Keratinocyte (primary cell): Measurements from ENCODE around the gene MRGPRD. TPM values are rescaled to one million over a fixed set of nuclear protein-coding genes. Genes with fewer than 3 reads are reported as not detected.
"Not testable (repeated sequence)": the region's sequence is repeated elsewhere in the genome, so short reads cannot be mapped to it uniquely, and the experiment has no call there.

ENCODE experiments used
- DNase-seq: peaks from one replicate; pipeline ENCODE4 v3.0.0-alpha.2; 2011; ENCODE audit warnings: low read depth, missing footprints, low spot score
- FAIRE-seq: peaks from 2 replicates; lab custom pipeline; 2011; peaks lifted over from hg19 to GRCh38; lab: Jason Lieb, UNC
- H2AFZ ChIP-seq: 2 replicates; pipeline ENCODE4 v1.6.0; 2012; ENCODE audit warnings: low read length, control low read depth, inconsistent platforms; ENCODE audit not compliant: control insufficient read depth
- H3K27ac ChIP-seq: 2 replicates; pipeline ENCODE4 v1.5.1; 2011; ENCODE audit warnings: low read length; ENCODE audit not compliant: control insufficient read depth, insufficient read depth
- H3K27me3 ChIP-seq: 3 replicates; pipeline ENCODE4 v1.6.0; 2011; ENCODE audit warnings: low read length; ENCODE audit not compliant: control insufficient read depth, insufficient read depth; ENCODE audit errors: extremely low read depth
- H3K36me3 ChIP-seq, 2 experiments: 2 replicates in 1 of 2; 3 replicates in 1 of 2; pipeline ENCODE4 v1.5.1; 2011; ENCODE audit warnings: low read length in 2 of 2, mild to moderate bottlenecking in 1 of 2; ENCODE audit not compliant: control insufficient read depth in 2 of 2, insufficient read depth in 2 of 2; ENCODE audit errors: extremely low read depth in 1 of 2
- H3K4me1 ChIP-seq: 3 replicates; pipeline ENCODE4 v1.5.1; 2011; ENCODE audit warnings: low read length; ENCODE audit not compliant: control insufficient read depth, insufficient read depth; ENCODE audit errors: extremely low read depth
- H3K4me2 ChIP-seq: 3 replicates; pipeline ENCODE4 v1.6.0; 2011; ENCODE audit warnings: low read depth, low read length; ENCODE audit not compliant: control insufficient read depth, insufficient read depth; ENCODE audit errors: extremely low read depth
- H3K4me3 ChIP-seq, 3 experiments: fragments of 200-600 bp in 1 of 3; sonication (generic) in 1 of 3; 2 replicates in 2 of 3; 3 replicates in 1 of 3; pipeline ENCODE4 v1.5.1; 2011 to 2016; ENCODE audit warnings: low read length in 3 of 3, mild to moderate bottlenecking in 3 of 3, control low read depth in 2 of 3, inconsistent platforms in 1 of 3, low read depth in 1 of 3, mixed read lengths in 1 of 3, mixed run types in 1 of 3, moderate library complexity in 1 of 3; ENCODE audit not compliant: control insufficient read depth in 2 of 3, insufficient read depth in 2 of 3; ENCODE audit errors: extremely low read depth in 1 of 3
- H3K79me2 ChIP-seq: 2 replicates; pipeline ENCODE4 v1.6.0; 2012; ENCODE audit warnings: low read length; ENCODE audit not compliant: control insufficient read depth, insufficient read depth
- H3K9ac ChIP-seq: 3 replicates; pipeline ENCODE4 v1.6.0; 2011; ENCODE audit warnings: low read length; ENCODE audit not compliant: control insufficient read depth, insufficient read depth; ENCODE audit errors: extremely low read depth
- H3K9me1 ChIP-seq: 3 replicates; pipeline ENCODE4 v1.6.0; 2011; ENCODE audit warnings: low read length; ENCODE audit not compliant: control insufficient read depth, insufficient read depth; ENCODE audit errors: extremely low read depth
- H3K9me3 ChIP-seq: 2 replicates; pipeline ENCODE4 v1.5.1; 2012; ENCODE audit warnings: low read depth, low read length; ENCODE audit not compliant: control insufficient read depth
- H4K20me1 ChIP-seq: 3 replicates; pipeline ENCODE4 v1.6.0; 2011; ENCODE audit warnings: low read length; ENCODE audit not compliant: control insufficient read depth, insufficient read depth; ENCODE audit errors: extremely low read depth
- EZH2 ChIP-seq: IDR thresholded peaks from one replicate; pipeline ENCODE4 v1.6.1; 2012; ENCODE audit warnings: inconsistent platforms, mild to moderate bottlenecking, low read length, moderate library complexity
- dilution Hi-C: fragments of 300-500 bp; cut with MboI; formaldehyde crosslinking; loops from one replicate; pipeline ENCODE4 v1.7.0; 2020; ENCODE audit warnings: low sequenced_read_pairs; ENCODE audit not compliant: extremely low pct_ligation_motif_present
- polyA plus RNA-seq, 5 experiments: library from polyadenylated mRNA; depleted of rRNA in 3 of 5; stranded (reverse) in 3 of 5; stranded (forward) in 1 of 5; unstranded in 1 of 5; fragments of >200 nt; gene quantifications; 1 replicate in 1 of 5; 2 replicates in 3 of 5; 3 replicates in 1 of 5; pipeline versions ENCODE4 v1.2.1 to v1.2.3, GENCODE V29; 2011 to 2012; ENCODE audit warnings: missing spikeins in 2 of 5, low read depth in 1 of 5, low replicate concordance in 1 of 5
- TF ChIP-seq, protein P1 (sequence below), 3 experiments: IDR thresholded peaks in 1 of 3; conservative IDR thresholded peaks in 1 of 3; optimal IDR thresholded peaks in 1 of 3; 2 replicates in 2 of 3; 3 replicates in 1 of 3; pipeline versions ENCODE3 to v1.5.1; 2011; ENCODE audit warnings: low read length in 3 of 3, mild to moderate bottlenecking in 3 of 3, moderate library complexity in 2 of 3, control low read depth in 1 of 3, inconsistent platforms in 1 of 3; ENCODE audit not compliant: insufficient read depth in 2 of 3; ENCODE audit errors: extremely low read depth in 1 of 3

MRGPRD gene
- polyA plus RNA-seq, 1 donor (not counting 4 experiments of a cell fraction or from before 2014, with no cell fraction given) = not detected

DNA sequence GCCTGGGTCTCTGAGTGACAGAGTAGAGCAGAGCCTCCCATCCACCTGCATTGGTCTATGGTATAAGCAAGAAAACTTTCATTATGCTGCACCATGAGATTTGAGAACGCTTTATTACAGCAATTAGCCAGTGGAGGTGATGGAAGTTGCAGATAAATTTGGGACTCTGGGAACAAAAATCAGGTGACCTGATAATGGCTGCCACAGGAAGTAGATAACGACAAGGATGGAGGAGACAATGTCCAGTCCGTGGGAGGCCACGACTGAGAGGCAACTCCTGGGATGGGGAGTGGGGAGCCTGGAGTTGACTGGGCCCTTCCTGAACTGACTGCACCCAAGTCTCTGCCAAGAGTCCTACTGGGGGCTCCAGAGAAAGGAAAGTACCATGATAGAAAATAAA, 4.7 kb downstream of the MRGPRD start:
- Histone ChIP-seq H3K36me3 (no peaks in the 10 kb centered on the region), H3K9ac (no peak overlapping the region), H3K4me1 (no peaks in the 10 kb centered on the region), H3K27ac (no peak overlapping the region), H3K4me3 (no peak overlapping the region), H3K79me2 (no peaks in the 10 kb centered on the region), H3K9me1 (no peaks in the 10 kb centered on the region), H3K27me3 (peaks cover 12% of the 10 kb centered on the region), H4K20me1 (no peaks in the 10 kb centered on the region), H3K4me2 (no peak overlapping the region), H2AFZ (no peak overlapping the region), H3K9me3 (no peaks in the 10 kb centered on the region)
- dilution Hi-C loops = no loop called here
- no peak for TF ChIP-seq EZH2
- TF ChIP-seq, protein P1, sequence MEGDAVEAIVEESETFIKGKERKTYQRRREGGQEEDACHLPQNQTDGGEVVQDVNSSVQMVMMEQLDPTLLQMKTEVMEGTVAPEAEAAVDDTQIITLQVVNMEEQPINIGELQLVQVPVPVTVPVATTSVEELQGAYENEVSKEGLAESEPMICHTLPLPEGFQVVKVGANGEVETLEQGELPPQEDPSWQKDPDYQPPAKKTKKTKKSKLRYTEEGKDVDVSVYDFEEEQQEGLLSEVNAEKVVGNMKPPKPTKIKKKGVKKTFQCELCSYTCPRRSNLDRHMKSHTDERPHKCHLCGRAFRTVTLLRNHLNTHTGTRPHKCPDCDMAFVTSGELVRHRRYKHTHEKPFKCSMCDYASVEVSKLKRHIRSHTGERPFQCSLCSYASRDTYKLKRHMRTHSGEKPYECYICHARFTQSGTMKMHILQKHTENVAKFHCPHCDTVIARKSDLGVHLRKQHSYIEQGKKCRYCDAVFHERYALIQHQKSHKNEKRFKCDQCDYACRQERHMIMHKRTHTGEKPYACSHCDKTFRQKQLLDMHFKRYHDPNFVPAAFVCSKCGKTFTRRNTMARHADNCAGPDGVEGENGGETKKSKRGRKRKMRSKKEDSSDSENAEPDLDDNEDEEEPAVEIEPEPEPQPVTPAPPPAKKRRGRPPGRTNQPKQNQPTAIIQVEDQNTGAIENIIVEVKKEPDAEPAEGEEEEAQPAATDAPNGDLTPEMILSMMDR (optimal IDR thresholded peaks at IDR 0.05 in 1 of 3, IDR thresholded peaks at IDR 0.05 in 1 of 3, conservative IDR thresholded peaks at IDR 0.05 in 1 of 3; ENCODE audit: extremely low read depth in 1 of 3, insufficient read depth in 2 of 3, low read length in 3 of 3) = no peak
- no peak for FAIRE-seq
- no peak for DNase-seq

DNA sequence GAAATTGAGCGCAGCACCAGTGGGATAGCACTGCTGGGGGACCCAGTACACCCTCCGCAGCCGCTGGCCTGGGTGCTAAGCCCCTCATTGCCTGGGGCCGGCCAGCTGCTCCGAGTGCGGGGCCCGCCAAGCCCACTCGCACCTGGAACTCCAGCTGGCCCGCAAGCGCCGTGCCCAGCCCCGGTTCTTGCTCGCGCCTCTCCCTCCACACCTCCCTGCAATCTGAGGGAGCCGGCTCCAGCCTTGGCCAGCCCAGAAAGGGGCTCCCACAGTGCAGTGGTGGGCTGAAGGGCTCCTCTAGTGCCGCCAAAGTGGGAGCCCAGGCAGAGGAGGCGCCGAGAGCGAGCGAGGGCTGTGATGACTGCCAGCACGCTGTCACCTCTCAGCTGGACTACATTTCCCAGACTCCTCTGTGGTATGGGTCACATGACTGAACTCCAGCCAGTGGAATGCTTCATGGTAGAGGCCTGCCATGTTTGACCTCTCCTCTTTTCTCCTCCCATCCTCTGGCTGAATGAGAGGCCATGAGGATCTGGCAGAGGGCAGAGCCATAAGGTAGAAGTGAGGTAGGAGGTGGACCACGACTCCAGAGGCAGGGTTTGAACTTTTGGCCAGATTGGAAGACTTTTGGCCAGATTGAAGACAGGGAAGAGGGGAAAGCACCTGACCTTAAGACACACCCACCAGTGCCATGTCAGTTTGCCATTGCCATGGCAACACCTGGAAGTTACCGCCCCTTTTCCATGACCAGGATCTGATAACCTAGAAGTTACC, 6.2 kb downstream of the MRGPRD start:
- FAIRE-seq (peak; percentile 55), DNase-seq (no peak)
- no peak overlapping the region for H3K4me3 ChIP-seq

DNA sequence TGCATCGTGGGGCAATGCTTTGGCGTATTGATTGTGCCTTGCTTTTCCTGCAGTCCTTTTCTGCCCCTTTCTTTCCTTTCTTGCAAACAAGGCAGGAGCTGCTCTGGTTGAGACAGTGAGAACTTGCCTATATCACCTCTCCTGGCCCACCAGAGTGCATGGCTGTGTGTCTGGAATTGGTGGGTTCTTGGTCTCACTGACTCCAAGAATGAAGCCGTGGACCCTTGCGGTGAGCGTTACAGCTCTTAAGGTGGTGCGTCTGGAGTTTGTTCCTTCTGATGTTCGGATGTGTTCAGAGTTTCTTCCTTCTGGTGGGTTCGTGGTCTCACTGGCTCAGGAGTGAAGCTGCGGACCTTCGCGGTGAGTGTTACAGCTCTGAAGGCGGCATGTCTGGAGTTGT, 7.1 kb downstream of the MRGPRD start:
- H4K20me1 ChIP-seq, H3K4me1 ChIP-seq, FAIRE-seq, H3K9me3 ChIP-seq, H3K9ac ChIP-seq, H3K4me3 ChIP-seq, H2AFZ ChIP-seq, H3K27ac ChIP-seq, H3K27me3 ChIP-seq, dilution Hi-C loops, DNase-seq, H3K79me2 ChIP-seq, H3K36me3 ChIP-seq, H3K9me1 ChIP-seq, H3K4me2 ChIP-seq: not testable (repeated sequence)

More for the DNA sequence above, 6.2 kb downstream of the MRGPRD start:
- no peaks in the 10 kb centered on the region for H3K4me1 ChIP-seq
- no peak for TF ChIP-seq EZH2
- TF ChIP-seq, protein P1 (optimal IDR thresholded peaks at IDR 0.05 in 1 of 3, IDR thresholded peaks at IDR 0.05 in 1 of 3, conservative IDR thresholded peaks at IDR 0.05 in 1 of 3; ENCODE audit: extremely low read depth in 1 of 3, insufficient read depth in 2 of 3, low read length in 3 of 3) = no peak
- H3K9me3 ChIP-seq = no peaks in the 10 kb centered on the region
- no peak overlapping the region for H3K4me2 ChIP-seq
- no peak overlapping the region for H3K27ac ChIP-seq
- no peak overlapping the region for H3K9ac ChIP-seq
- no peaks in the 10 kb centered on the region for H3K36me3 ChIP-seq
- no peaks in the 10 kb centered on the region for H3K79me2 ChIP-seq
- H3K27me3 ChIP-seq = peaks cover 8% of the 10 kb centered on the region
- no peak overlapping the region for H2AFZ ChIP-seq
- no peaks in the 10 kb centered on the region for H3K9me1 ChIP-seq
- H4K20me1 ChIP-seq = no peaks in the 10 kb centered on the region
- dilution Hi-C loops = no loop called here
